Neural cell (in vitro differentiated cells): ENCODE data around the gene RASGEF1C.

ENCODE experiments used
- CTCF ChIP-seq: fragments of 450-650 bp; IDR thresholded peaks from 2 replicates; pipeline ENCODE4 v1.5.1; 2014; ENCODE audit warnings: antibody characterized with exemption, mild to moderate bottlenecking, moderate library complexity; ENCODE audit not compliant: poor library complexity, severe bottlenecking
- EP300 ChIP-seq: fragments of 450-650 bp; conservative IDR thresholded peaks from 2 replicates; pipeline ENCODE4 v1.6.1; 2014; ENCODE audit warnings: antibody characterized with exemption, mild to moderate bottlenecking, moderate library complexity; ENCODE audit not compliant: poor library complexity, severe bottlenecking
- EZH2 ChIP-seq: fragments of 200-600, 300-800 bp; shearing (Covaris generic), sonication (generic); IDR thresholded peaks from 2 replicates; pipeline ENCODE4 v1.6.1; 2014; ENCODE audit warnings: antibody characterized with exemption, low read length, borderline replicate concordance, mild to moderate bottlenecking; ENCODE audit not compliant: insufficient read depth, poor library complexity, severe bottlenecking
- MXI1 ChIP-seq: fragments of 450-650 bp; conservative IDR thresholded peaks from 2 replicates; pipeline ENCODE4 v1.6.1; 2014; ENCODE audit warnings: antibody characterized with exemption, mild to moderate bottlenecking; ENCODE audit not compliant: poor library complexity, severe bottlenecking
- POLR2AphosphoS5 ChIP-seq: IDR thresholded peaks from 2 replicates; pipeline ENCODE4 v1.6.1; 2012
- TAF1 ChIP-seq: IDR thresholded peaks from 2 replicates; pipeline ENCODE4 v1.6.1; 2012; ENCODE audit warnings: low read depth
- TF ChIP-seq, protein P1 (sequence below): IDR thresholded peaks from 2 replicates; pipeline ENCODE4 v1.6.1; 2012; ENCODE audit warnings: borderline replicate concordance

DNA sequence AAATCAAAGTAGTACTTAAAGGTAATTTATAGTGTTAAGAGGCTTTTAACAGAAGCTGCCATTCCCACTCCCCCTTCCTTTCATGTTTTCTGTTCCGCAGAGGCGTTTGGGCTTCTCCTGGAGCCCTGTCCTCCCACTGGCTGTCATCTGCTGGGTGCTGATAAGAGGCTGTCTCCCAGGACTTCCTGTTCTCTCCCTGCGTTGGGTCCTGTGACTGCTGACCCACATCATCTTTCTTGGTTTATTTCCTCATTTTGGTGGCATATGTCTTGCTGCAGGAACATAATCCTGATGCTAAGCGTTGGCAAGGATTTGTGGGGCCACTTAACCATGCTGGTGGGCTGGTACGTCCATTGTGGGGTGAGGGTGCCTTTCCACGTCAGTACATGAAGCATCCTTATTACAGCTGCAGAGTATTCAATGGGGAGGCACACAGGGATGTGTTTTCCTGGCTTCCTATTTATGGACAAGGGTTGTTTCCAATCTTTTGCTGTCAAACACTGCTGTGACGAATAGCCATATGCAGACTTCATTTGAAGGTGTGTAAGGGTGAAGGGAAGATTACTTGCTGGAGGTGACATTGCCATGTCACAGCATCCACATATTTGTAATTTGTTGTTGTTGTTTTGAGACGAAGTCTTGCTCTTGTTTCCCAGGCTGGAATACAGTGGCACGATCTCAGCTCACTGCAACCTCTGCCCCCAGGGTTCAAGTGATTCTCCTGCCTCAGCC lies 115.2 kb downstream of the RASGEF1C start:
- TF ChIP-seq EP300, result no peak
- no peak for TF ChIP-seq POLR2AphosphoS5
- TF ChIP-seq EZH2, result no peak
- TF ChIP-seq, protein P1, sequence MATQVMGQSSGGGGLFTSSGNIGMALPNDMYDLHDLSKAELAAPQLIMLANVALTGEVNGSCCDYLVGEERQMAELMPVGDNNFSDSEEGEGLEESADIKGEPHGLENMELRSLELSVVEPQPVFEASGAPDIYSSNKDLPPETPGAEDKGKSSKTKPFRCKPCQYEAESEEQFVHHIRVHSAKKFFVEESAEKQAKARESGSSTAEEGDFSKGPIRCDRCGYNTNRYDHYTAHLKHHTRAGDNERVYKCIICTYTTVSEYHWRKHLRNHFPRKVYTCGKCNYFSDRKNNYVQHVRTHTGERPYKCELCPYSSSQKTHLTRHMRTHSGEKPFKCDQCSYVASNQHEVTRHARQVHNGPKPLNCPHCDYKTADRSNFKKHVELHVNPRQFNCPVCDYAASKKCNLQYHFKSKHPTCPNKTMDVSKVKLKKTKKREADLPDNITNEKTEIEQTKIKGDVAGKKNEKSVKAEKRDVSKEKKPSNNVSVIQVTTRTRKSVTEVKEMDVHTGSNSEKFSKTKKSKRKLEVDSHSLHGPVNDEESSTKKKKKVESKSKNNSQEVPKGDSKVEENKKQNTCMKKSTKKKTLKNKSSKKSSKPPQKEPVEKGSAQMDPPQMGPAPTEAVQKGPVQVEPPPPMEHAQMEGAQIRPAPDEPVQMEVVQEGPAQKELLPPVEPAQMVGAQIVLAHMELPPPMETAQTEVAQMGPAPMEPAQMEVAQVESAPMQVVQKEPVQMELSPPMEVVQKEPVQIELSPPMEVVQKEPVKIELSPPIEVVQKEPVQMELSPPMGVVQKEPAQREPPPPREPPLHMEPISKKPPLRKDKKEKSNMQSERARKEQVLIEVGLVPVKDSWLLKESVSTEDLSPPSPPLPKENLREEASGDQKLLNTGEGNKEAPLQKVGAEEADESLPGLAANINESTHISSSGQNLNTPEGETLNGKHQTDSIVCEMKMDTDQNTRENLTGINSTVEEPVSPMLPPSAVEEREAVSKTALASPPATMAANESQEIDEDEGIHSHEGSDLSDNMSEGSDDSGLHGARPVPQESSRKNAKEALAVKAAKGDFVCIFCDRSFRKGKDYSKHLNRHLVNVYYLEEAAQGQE, result no peak
- no peak for TF ChIP-seq CTCF
- TF ChIP-seq MXI1, result no peak
- no peak for TF ChIP-seq TAF1
